ENCODE measurements around the gene EID3.
"Not testable (repeated sequence)": the region's sequence is repeated elsewhere in the genome, so short reads cannot be mapped to it uniquely, and the experiment has no call there.

The EID3 gene

GRCh38 chr12:104303538-104304151, at the start of gene EID3:
TSS of gene EID3 (plus strand) at chr12:104303739. CDS start at chr12:104303935, 196 bp downstream.
- DNase-seq = no peak

- DNase-seq = no peak
These were observed 45.5 kb upstream of the EID3 start for GRCh38 chr12:104257913-104258472.

- no peak for DNase-seq
These were observed 45.0 kb upstream of the EID3 start for GRCh38 chr12:104258476-104259067.

GRCh38 chr12:104263026-104263425, 40.5 kb upstream of the EID3 start:
- DNase-seq = no peak

- DNase-seq = peak; percentile 36
These were observed 39.8 kb upstream of the EID3 start for GRCh38 chr12:104263580-104264358.

GRCh38 chr12:104265436-104265835, 38.1 kb upstream of the EID3 start:
- DNase-seq = not testable (repeated sequence)

- no peak for DNase-seq
These were observed 30.6 kb upstream of the EID3 start for GRCh38 chr12:104272938-104273337.

- DNase-seq = no peak
These were observed 30.0 kb upstream of the EID3 start for GRCh38 chr12:104273503-104273902.

- no peak for DNase-seq
These were observed 28.7 kb upstream of the EID3 start for GRCh38 chr12:104274811-104275210.

- no peak for DNase-seq
These were observed 27.9 kb upstream of the EID3 start for GRCh38 chr12:104275689-104276088.

GRCh38 chr12:104276273-104277131, 27.0 kb upstream of the EID3 start:
- peak; percentile 81 for DNase-seq

GRCh38 chr12:104279164-104279563, 24.4 kb upstream of the EID3 start:
- no peak for DNase-seq

GRCh38 chr12:104280111-104280510, 23.4 kb upstream of the EID3 start:
- no peak for DNase-seq

- no peak for DNase-seq
These were observed 22.7 kb upstream of the EID3 start for GRCh38 chr12:104280717-104281458.

GRCh38 chr12:104281636-104282035, 21.9 kb upstream of the EID3 start:
- no peak for DNase-seq

- no peak for DNase-seq
These were observed 21.4 kb upstream of the EID3 start for GRCh38 chr12:104282109-104282508.

- no peak for DNase-seq
These were observed 17.6 kb upstream of the EID3 start for GRCh38 chr12:104285740-104286515.

GRCh38 chr12:104286516-104287482, 16.7 kb upstream of the EID3 start:
- peak; percentile 86 for DNase-seq

- peak; percentile 90 for DNase-seq
These were observed 14.8 kb upstream of the EID3 start for GRCh38 chr12:104288635-104289274.

Measured in NCI-H510A (cell line).